Measurements from ENCODE around the gene CEMIP. TPM values are rescaled to one million over a fixed set of nuclear protein-coding genes. Genes with fewer than 3 reads are reported as not detected.

The CEMIP gene
- total RNA-seq, 1 experiment from 2014 or later = 0.61 TPM

DNA sequence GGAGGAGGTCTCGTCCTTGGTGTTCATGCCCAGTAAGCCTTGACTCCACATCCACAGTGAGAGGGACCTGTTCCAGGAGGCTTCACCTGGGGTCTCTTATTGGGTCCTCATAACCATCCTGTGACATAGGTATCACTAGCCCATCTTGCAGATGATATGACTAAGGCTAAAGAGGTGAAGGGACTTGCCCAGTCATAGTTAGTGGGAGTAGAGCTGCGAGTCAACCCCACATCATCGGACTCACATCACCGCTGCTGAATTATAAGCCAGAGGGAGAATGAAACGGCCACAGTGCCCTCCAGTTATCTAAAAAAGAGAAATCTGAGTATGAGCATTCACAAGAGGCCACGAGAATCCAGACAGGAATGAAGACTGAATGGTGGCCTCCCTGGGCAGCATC is 144.5 kb downstream of the CEMIP start:
- Histone ChIP-seq H3K9me3 (ENCODE audit: insufficient read depth, low read depth) (no peaks in the 10 kb centered on the region), H3K4me3 (no peak overlapping the region), H2AFZ (no peak overlapping the region), H3K79me2 (ENCODE audit: low read depth) (no peaks in the 10 kb centered on the region), H3K4me2 (no peak overlapping the region), H3K9me2 (ENCODE audit: insufficient read depth) (no peaks in the 10 kb centered on the region), H3K27ac (no peak overlapping the region), H3K36me3 (ENCODE audit: low read depth) (no peaks in the 10 kb centered on the region), H3K4me1 (replicated peaks; ENCODE audit: insufficient read depth) (no peaks in the 10 kb centered on the region), H3K27me3 (ENCODE audit: insufficient read depth, low read depth) (no peaks in the 10 kb centered on the region), H4K20me1 (ENCODE audit: insufficient read depth) (no peaks in the 10 kb centered on the region), H3F3A (ENCODE audit: insufficient read depth, low read depth) (no peaks in the 10 kb centered on the region)
- ChIA-PET CTCF (no interaction called here), POLR2A (ENCODE audit: unreplicated experiment) (interaction anchor here (0.5 kb wide), 1 partner anchor 65 kb away, joined by 3 read pairs; no protein-coding TSS in a partner anchor)
- DNase-seq = no peak
- no peak for TF ChIP-seq EZH2 (IDR thresholded peaks at IDR 0.05; ENCODE audit: low read depth)
- no TSS peak for BruUV-seq (replicated peaks)
- intact Hi-C loops (cut with micrococcal nuclease; ENCODE audit: unreplicated experiment) = no loop called here

DNA sequence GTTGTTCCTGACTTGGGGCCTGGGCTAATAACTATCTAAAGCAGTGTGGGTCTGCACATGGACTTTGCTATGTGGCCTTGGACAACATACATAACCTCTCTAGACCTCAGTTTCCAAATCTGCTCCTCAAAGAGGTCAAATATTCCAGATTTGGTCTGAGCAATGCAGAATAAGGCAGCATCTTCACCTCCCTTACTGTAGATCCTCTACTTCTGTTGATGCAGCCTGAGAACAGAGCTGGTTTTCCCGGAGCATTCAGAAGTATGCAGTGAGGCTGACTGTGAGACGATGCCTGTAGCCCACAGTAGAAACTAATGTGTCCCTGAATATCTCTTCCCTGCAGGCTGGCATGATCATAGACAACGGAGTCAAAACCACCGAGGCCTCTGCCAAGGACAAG is 145.1 kb downstream of the CEMIP start:
- H2AFZ ChIP-seq = no peak overlapping the region
- DNase-seq = no peak
- H3K4me2 ChIP-seq = no peak overlapping the region
- no peaks in the 10 kb centered on the region for H3K36me3 ChIP-seq (ENCODE audit: low read depth)
- no peak overlapping the region for H3K4me3 ChIP-seq
- H3K27me3 ChIP-seq (ENCODE audit: insufficient read depth, low read depth) = no peaks in the 10 kb centered on the region
- H3F3A ChIP-seq (ENCODE audit: insufficient read depth, low read depth) = no peaks in the 10 kb centered on the region
- POLR2A ChIA-PET (ENCODE audit: unreplicated experiment) = interaction anchor here (0.5 kb wide), 1 partner anchor 66 kb away, joined by 3 read pairs; no protein-coding TSS in a partner anchor
- no TSS peak for BruUV-seq (replicated peaks)
- no peaks in the 10 kb centered on the region for H3K9me2 ChIP-seq (ENCODE audit: insufficient read depth)
- H3K9me3 ChIP-seq (ENCODE audit: insufficient read depth, low read depth) = no peaks in the 10 kb centered on the region
- no peaks in the 10 kb centered on the region for H4K20me1 ChIP-seq (ENCODE audit: insufficient read depth)
- CTCF ChIA-PET = no interaction called here
- intact Hi-C loops (cut with micrococcal nuclease; ENCODE audit: unreplicated experiment) = no loop called here
- no peaks in the 10 kb centered on the region for H3K79me2 ChIP-seq (ENCODE audit: low read depth)
- no peaks in the 10 kb centered on the region for H3K4me1 ChIP-seq (replicated peaks; ENCODE audit: insufficient read depth)
- H3K27ac ChIP-seq = no peak overlapping the region
- no peak for TF ChIP-seq EZH2 (IDR thresholded peaks at IDR 0.05; ENCODE audit: low read depth)
- TF ChIP-seq, protein P1, sequence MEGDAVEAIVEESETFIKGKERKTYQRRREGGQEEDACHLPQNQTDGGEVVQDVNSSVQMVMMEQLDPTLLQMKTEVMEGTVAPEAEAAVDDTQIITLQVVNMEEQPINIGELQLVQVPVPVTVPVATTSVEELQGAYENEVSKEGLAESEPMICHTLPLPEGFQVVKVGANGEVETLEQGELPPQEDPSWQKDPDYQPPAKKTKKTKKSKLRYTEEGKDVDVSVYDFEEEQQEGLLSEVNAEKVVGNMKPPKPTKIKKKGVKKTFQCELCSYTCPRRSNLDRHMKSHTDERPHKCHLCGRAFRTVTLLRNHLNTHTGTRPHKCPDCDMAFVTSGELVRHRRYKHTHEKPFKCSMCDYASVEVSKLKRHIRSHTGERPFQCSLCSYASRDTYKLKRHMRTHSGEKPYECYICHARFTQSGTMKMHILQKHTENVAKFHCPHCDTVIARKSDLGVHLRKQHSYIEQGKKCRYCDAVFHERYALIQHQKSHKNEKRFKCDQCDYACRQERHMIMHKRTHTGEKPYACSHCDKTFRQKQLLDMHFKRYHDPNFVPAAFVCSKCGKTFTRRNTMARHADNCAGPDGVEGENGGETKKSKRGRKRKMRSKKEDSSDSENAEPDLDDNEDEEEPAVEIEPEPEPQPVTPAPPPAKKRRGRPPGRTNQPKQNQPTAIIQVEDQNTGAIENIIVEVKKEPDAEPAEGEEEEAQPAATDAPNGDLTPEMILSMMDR (conservative IDR thresholded peaks at IDR 0.05) = no peak

- H3K4me2 ChIP-seq = no peak overlapping the region
- H2AFZ ChIP-seq = no peak overlapping the region
- no peak overlapping the region for H3K27ac ChIP-seq
- H3K4me3 ChIP-seq = no peak overlapping the region
- BruUV-seq (replicated peaks) = no TSS peak
- ChIA-PET CTCF (no interaction called here), POLR2A (ENCODE audit: unreplicated experiment) (no interaction called here)
- H4K20me1 ChIP-seq (ENCODE audit: insufficient read depth) = no peaks in the 10 kb centered on the region
- DNase-seq = no peak
- no peaks in the 10 kb centered on the region for H3K27me3 ChIP-seq (ENCODE audit: insufficient read depth, low read depth)
- TF ChIP-seq, protein P1 (conservative IDR thresholded peaks at IDR 0.05) = no peak
- no peak for TF ChIP-seq EZH2 (IDR thresholded peaks at IDR 0.05; ENCODE audit: low read depth)
- no peaks in the 10 kb centered on the region for H3K9me3 ChIP-seq (ENCODE audit: insufficient read depth, low read depth)
- intact Hi-C loops (cut with micrococcal nuclease; ENCODE audit: unreplicated experiment) = no loop called here
- no peaks in the 10 kb centered on the region for H3K36me3 ChIP-seq (ENCODE audit: low read depth)
- H3F3A ChIP-seq (ENCODE audit: insufficient read depth, low read depth) = no peaks in the 10 kb centered on the region
- H3K79me2 ChIP-seq (ENCODE audit: low read depth) = no peaks in the 10 kb centered on the region
- no peaks in the 10 kb centered on the region for H3K4me1 ChIP-seq (replicated peaks; ENCODE audit: insufficient read depth)
- no peaks in the 10 kb centered on the region for H3K9me2 ChIP-seq (ENCODE audit: insufficient read depth)
These were observed 146.5 kb downstream of the CEMIP start for GRCh38 chr15:80925597-80926059.

DNA sequence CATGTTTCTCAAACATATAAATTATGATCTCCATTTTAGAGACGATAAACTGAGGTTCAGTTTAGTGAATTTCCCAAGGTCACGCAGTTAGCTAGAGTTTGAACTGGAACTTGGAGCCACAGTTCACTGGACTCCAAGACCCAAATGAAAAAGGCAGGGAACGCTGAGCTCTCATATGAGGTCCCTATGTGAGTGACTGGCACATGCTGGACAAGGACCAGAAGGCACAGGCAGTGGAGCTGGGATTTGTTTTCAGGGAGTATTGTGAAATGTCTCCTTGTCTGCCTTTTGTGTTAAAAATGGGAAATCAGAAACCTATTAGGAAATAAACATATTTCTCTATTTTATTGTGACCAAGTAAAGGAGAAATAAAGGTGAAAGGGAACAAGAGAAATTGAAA is 147.0 kb downstream of the CEMIP start:
- ChIA-PET POLR2A (ENCODE audit: unreplicated experiment) (no interaction called here), CTCF (no interaction called here)
- H3K27me3 ChIP-seq (ENCODE audit: insufficient read depth, low read depth) = no peaks in the 10 kb centered on the region
- intact Hi-C loops (cut with micrococcal nuclease; ENCODE audit: unreplicated experiment) = no loop called here
- TF ChIP-seq EZH2 (IDR thresholded peaks at IDR 0.05; ENCODE audit: low read depth) = no peak
- TF ChIP-seq, protein P1 (conservative IDR thresholded peaks at IDR 0.05) = no peak
- no peaks in the 10 kb centered on the region for H3K9me2 ChIP-seq (ENCODE audit: insufficient read depth)
- H3K4me2 ChIP-seq = no peak overlapping the region
- no TSS peak for BruUV-seq (replicated peaks)
- H3K36me3 ChIP-seq (ENCODE audit: low read depth) = no peaks in the 10 kb centered on the region
- no peaks in the 10 kb centered on the region for H4K20me1 ChIP-seq (ENCODE audit: insufficient read depth)
- no peak overlapping the region for H3K4me3 ChIP-seq
- DNase-seq = no peak
- H3K79me2 ChIP-seq (ENCODE audit: low read depth) = no peaks in the 10 kb centered on the region
- H3F3A ChIP-seq (ENCODE audit: insufficient read depth, low read depth) = no peaks in the 10 kb centered on the region
- H2AFZ ChIP-seq = no peak overlapping the region
- H3K4me1 ChIP-seq (replicated peaks; ENCODE audit: insufficient read depth) = no peaks in the 10 kb centered on the region
- H3K27ac ChIP-seq = no peak overlapping the region
- no peaks in the 10 kb centered on the region for H3K9me3 ChIP-seq (ENCODE audit: insufficient read depth, low read depth)
